GM13977 (cell line): ENCODE measurements around the gene IL10.

Experiments used
- DNase-seq: peaks from one replicate; pipeline ENCODE4 v3.0.0; 2012; ENCODE audit warnings: low spot score
- in situ Hi-C: fragments of 300-500 bp; cut with MboI; formaldehyde crosslinking; loops from one replicate; pipeline ENCODE4 v1.12.0; 2022; ENCODE audit warnings: low sequenced_read_pairs, low pct_unique_long_range_greater_than_20kb, mixed read lengths, inconsistent platforms; ENCODE audit not compliant: unreplicated experiment
- TF ChIP-seq, protein P1 (sequence below): IDR thresholded peaks from 2 replicates; pipeline ENCODE4 v1.5.1; 2012; ENCODE audit warnings: mild to moderate bottlenecking, control low read depth; ENCODE audit not compliant: insufficient read depth; ENCODE audit errors: extremely low read depth, missing control alignments

Gene IL10

DNA sequence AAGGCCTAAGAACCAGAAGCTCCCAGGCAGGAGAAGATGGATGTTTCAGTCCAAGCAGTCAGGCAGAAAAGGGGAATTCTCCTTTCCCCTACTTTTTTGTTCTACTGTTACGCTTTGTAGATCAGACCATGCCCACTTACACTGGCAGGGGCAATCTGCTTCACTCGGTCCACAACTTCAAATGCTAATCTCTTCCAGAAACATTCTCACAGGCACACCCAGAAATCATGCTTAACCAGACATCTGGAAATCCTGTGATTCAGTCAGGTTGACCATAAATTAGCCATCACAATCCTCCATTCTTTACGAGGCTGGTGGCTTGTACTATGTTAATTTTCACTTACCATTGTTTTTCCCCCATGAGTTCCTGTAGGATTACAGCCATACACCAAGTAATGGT is 23.8 kb upstream of the IL10 start:
- TF ChIP-seq, protein P1, sequence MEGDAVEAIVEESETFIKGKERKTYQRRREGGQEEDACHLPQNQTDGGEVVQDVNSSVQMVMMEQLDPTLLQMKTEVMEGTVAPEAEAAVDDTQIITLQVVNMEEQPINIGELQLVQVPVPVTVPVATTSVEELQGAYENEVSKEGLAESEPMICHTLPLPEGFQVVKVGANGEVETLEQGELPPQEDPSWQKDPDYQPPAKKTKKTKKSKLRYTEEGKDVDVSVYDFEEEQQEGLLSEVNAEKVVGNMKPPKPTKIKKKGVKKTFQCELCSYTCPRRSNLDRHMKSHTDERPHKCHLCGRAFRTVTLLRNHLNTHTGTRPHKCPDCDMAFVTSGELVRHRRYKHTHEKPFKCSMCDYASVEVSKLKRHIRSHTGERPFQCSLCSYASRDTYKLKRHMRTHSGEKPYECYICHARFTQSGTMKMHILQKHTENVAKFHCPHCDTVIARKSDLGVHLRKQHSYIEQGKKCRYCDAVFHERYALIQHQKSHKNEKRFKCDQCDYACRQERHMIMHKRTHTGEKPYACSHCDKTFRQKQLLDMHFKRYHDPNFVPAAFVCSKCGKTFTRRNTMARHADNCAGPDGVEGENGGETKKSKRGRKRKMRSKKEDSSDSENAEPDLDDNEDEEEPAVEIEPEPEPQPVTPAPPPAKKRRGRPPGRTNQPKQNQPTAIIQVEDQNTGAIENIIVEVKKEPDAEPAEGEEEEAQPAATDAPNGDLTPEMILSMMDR: no peak
- in situ Hi-C loops: no loop called here
- DNase-seq: no peak

DNA sequence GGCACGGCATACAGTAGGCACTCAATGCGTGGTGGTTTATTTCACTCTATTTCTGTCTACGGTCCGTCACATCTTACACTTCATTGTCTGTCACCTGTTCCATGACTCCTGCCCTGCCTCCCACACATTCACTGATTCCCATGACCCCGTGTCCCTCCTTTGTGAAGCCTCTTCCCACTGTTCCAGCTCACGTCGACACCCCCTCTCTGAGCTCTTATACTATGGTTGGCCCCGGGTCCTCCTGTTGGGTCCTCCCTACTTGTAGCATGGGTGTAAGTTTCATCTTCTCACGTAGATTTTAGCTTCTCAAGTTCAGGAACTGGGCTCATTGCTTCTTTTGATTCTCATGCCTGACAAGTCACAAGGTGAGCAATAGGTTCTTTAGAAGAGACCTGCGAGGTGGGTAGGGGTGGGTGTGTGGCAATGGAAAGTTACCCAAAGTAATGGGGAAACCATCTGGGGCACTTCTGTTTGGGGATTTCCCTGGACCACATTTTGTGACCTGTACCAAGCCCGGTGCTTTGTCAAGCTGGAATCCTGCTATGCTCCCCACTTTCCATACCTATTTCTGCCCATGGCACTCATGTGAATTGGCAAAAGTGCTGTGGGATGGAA is 22.1 kb upstream of the IL10 start:
- TF ChIP-seq, protein P1: no peak
- in situ Hi-C loops: no loop called here
- DNase-seq: no peak

DNA sequence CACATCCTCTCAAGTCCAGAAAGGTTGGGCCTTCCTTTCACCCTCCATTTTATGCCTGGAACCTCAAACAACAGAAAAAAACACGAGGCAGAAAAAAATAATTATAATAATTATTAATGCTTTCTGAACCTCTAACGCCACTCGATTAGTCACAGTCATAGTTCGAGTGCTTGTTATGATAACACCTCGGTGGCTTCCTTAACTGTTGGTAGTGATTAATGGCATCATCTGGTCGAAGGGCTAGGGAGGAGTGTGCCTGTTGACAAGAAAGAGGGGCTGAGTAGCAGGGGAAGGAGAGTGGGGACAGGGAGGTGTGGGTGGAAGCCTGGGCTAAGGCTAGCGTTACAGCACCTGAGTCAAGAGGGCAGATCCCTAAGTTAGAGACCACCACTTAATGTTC is 21.3 kb upstream of the IL10 start:
- in situ Hi-C loops: no loop called here
- DNase-seq: no peak
- TF ChIP-seq, protein P1: no peak

DNA sequence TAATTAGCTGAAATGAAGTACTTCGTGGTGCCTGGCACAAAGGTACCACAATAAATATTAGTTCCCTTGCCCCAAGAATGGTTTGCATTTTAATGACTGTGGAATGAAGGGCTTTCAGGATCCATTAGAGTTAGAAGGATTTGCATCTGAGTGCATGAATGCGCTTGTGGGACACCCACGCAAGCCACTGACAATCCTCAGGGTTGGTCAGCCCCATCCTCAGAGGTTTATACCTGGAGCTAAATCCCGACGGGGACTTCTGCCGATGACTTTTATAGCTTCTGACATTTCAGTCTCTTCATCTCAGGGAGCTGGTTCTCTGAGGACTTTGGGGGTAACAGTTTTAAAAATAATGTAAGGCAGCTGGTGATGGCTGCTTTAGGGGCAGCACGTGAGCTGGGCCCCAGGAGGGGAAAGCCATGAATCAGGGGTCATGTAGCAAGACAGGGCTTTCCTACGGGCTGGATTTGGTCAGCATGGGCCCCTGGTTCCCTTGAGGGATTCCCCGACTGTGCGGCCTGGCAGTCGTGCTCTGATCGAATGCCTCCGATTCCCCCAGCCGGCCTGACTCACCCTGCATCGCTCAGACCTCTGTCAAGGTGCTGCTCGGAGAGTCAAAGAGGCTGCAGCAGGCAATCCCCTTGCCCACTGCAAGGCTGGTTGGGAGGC is 20.8 kb upstream of the IL10 start:
- in situ Hi-C loops: no loop called here
- DNase-seq: peak; percentile 45
- TF ChIP-seq, protein P1: no peak

DNA sequence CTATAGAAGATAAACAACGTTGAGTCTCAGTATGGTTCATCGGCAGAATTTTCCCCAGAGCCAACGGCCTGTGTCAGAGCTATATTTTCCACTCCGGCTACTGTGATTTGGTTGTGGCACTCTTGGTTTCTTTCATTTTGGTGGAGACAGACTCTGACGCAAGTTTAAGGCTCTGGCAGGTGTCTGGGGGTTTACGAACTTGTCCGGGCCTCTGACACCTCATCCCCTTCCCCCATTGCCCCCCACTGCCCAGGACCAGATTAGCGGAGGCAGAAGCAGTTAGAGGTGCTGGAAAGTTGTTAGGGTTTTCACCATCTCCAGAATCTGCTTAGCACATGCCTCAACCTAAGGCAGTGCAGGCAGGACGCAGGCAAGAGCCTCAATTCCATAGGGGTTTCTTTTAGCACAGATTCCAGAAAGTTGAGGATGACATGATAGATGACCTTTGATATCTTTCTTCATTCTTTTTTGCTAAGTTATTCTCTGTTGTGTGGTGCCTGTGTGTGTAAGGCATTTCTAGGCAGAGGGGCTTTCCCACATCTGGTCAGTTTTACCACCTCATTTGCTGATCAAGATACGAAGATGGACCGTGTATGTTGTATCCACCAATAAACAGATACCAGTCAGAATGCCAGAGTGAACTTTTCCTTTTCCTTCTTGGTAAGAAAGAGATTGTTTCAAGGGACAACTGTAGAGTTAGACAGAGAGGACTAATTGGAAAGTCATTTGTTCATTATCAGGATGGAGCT is 18.4 kb upstream of the IL10 start:
- TF ChIP-seq, protein P1: no peak
- DNase-seq: peak; percentile 34
- in situ Hi-C loops: no loop called here

DNA sequence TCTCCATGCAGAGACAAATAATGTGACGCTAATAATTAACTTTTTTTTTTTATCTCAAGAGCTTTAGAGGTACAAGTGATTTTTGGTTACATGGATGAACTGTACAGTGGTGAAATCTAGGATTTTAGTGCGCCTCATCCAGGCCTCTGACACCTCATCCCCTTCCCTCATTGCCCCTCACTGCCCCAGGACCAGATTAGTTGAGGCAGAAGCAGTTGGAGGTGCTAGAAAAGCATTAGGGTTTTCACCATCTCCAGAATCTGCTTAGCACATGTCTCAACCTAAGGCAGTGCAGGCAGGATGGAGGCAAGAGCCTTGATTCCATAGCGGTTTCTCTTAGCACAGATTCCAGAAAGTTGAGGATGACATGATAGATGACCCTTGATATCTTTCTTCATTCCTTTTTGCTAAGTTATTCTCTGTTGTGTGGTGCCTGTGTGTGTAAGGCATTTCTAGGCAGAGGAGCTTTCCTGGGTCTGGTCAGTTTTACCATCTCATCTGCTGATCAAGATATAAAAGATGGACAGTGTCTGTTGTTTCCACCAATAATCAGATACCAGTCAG is 16.3 kb upstream of the IL10 start:
- in situ Hi-C loops: no loop called here
- DNase-seq: no peak
- TF ChIP-seq, protein P1: no peak
